Stimulated activated naive CD8-positive, alpha-beta T cell treated with anti-CD3 and anti-CD28 coated beads, Interleukin-15, Interleukin-2, amounts not matched to agents 100 ng/mL and 50 ng/mL, for 24 hours (primary cell): Measurements from ENCODE around the gene DEPDC1B.

Experiments
- H3K27ac Mint-ChIP-seq: one replicate; pipeline ENCODE4 v1.8.0; 2021; ENCODE audit warnings: mild to moderate bottlenecking, mixed read lengths
- H3K27me3 Mint-ChIP-seq: one replicate; pipeline ENCODE4 v1.8.0; 2021; ENCODE audit warnings: mixed read lengths
- H3K36me3 Mint-ChIP-seq: one replicate; pipeline ENCODE4 v1.8.0; 2021; ENCODE audit warnings: low read depth, mixed read lengths
- H3K4me1 Mint-ChIP-seq: one replicate; pipeline ENCODE4 v1.8.0; 2021; ENCODE audit warnings: low read depth, mixed read lengths
- H3K4me3 Mint-ChIP-seq: one replicate; pipeline ENCODE4 v1.8.0; 2021; ENCODE audit warnings: mild to moderate bottlenecking, mixed read lengths
- H3K9me3 Mint-ChIP-seq: one replicate; pipeline ENCODE4 v1.8.0; 2021; ENCODE audit warnings: mixed read lengths

DEPDC1B gene

GRCh38 chr5:60550311-60550710, 149.7 kb downstream of the DEPDC1B start:
- Mint-ChIP-seq H3K9me3 (no peaks in the 10 kb centered on the region), H3K4me1 (no peaks in the 10 kb centered on the region), H3K27ac (no peak overlapping the region), H3K36me3 (no peaks in the 10 kb centered on the region), H3K27me3 (no peaks in the 10 kb centered on the region), H3K4me3 (no peak overlapping the region)

GRCh38 chr5:60549841-60550240, 150.1 kb downstream of the DEPDC1B start:
- Mint-ChIP-seq H3K4me3 (no peak overlapping the region), H3K27ac (no peak overlapping the region), H3K36me3 (no peaks in the 10 kb centered on the region), H3K4me1 (no peaks in the 10 kb centered on the region), H3K27me3 (no peaks in the 10 kb centered on the region), H3K9me3 (no peaks in the 10 kb centered on the region)
